ENCODE measurements around the gene FOXO3.
"Not testable (repeated sequence)": the region's sequence is repeated elsewhere in the genome, so short reads cannot be mapped to it uniquely, and the experiment has no call there.

FOXO3 gene

DNA sequence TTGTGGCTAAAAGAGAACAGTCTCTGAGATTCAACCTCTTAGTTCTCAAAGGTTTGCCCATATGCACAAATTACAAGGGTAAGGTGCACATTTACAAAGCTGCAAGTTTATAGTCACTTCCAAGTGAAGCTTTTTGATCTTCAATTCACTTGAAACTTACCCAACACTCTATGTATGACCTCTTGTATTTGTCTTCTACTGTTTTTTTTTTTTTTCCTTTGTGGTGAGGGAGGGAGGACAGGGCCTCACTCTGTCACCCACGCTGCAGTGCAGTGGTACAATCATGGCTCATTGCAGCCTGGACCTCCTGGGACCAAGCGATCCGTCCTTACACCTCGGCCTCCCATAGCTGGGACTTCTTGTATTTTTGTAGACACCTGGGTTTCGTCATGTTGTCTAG, 4.5 kb upstream of the FOXO3 start:
- DNase-seq = no peak

DNA sequence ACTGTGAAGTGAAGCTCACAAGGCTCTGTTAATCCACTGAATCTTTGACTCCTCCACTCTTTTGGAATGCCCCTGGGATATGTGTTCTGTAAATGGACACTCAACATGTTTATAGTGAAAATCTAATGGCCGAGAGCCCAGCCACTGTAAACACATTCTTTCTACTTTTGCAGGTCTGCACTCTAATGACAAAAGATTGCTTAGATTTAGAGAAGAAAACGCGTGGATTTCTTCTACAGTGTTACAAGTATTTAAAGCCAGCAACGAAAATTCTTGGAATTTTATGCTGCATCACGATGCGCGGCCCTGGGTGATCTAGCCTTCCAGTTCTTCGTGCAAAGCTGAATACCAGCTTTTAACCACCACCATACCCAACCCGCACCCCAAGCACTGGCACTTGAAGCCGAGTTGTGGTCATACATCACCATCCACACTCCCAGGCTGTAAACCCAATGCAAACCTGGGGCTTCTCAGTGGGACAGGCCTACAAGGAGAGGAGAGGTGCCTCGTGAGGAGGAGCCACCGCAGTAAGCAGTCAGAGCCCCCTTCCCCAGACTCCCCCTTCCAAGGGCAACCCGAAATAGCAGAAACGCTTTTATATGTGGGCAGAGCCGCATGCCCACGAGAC, 3.7 kb upstream of the FOXO3 start:
- DNase-seq = peak; percentile 19

DNA sequence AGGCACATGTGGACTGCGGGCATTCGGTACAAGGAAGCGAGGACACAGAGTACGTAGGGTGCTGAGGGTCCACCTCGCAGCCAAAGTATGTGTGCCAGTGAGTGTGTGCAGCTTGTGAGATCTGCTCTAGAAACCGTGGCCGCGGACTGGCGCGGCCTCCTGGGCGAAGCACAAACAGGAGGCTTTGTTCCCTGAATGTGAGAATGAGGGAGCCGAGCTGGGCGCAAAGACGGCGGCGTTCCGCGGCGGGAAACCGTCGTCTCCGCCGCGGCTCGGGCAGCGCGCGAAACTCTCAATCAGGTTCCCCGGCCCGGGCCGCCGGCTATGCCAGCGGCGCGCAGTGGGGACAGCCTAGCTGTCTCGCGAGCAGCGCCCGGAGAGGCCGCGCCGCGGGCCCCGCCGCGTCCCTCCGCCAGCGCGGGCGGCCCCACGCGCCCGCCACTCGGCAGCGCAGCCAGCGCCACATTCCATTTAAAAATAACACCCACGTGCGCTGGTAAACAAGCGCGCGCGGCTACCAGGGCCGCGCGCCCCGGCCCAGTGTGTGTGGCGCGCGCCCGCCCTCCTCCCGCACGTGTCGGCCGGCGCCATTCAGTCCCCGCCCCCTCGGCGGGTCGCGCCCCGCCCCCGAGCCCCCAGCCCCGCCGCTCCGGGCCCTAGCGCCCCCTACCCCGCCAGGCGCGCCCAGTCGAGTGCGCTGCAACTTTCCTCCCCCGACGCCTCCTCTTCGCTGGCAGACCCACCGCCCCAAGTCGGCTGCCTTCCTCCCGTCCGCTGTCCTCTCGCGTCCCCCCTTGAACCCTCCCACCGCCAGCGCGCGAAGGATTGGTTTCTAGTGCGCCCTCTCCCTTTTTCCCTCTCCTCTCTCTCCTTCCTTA, 3.0 kb upstream of the FOXO3 start:
- DNase-seq = peak; percentile 67

DNA sequence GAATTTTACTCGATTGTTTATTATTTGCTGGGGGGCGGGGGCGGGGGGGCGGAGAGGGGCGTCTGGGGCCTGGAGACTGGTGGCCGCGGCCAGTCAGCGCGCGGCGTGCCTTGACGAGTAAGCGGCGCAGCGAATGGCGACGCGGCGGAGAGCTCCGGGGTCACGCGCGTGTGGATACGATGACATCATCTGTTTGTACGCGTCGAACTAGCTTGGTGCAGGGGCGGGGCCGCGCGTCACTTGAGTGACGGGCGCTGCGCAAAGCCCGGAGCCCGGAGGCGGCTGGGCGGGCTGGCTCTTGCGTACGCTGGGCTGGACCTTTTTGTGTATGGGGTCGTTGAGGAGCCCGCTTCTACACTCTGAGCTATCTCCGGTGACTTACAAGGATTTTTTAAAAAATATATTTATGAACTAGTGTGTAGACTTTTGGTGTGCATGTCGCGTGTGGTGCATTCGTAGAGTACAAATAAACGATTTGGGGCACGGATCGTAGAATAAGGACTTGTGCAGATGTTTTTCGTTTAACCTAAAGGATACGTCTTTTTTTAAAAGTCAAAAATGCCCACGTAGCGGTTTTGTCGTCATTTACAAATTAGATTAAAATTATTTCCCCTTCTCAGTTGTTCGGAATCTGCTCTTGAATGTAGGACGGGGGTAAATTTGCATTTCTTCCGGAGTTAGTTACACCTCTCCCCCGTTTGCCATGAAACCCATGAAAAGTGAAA, 2.2 kb upstream of the FOXO3 start:
- peak; percentile 99 for DNase-seq

DNA sequence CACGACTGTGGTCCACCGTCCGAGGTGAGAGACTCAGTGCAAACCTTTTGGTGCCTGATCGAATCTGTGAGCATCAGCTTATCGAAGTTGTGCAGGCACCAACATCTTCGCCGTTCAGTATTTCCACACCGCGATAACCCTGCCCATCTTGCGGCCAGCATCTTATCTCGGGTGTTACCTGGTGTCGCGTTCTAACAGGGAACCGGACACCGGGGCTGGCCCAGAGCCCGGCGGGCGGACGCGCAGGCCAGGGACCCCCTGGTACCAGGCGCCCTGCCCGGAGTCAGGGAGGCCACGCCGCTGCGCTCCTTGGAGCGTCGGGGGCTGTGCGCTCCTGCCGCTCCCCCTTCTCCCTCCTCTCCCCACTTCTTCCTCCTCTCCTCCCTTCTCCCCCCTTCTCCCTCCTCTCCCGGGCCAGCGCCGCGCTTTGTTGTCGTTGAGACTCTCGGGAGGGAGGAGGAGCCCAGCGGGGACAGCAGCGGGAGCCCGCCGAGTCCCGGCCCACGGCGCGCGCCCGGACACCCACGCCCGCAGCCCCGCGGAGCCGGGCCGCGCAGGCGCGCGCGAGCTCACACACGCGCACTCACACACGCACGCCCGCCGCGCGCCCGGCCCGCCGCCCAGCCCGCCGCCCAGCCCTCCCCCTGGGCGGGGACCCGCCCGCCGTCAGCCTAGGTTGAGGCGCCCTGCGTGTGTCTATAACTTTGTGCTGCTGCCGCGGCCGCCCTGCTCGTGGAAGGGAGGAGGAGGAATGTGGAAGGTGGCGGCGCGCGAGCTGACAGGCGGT, 1.4 kb upstream of the FOXO3 start:
- peak; percentile 87 for DNase-seq

DNA sequence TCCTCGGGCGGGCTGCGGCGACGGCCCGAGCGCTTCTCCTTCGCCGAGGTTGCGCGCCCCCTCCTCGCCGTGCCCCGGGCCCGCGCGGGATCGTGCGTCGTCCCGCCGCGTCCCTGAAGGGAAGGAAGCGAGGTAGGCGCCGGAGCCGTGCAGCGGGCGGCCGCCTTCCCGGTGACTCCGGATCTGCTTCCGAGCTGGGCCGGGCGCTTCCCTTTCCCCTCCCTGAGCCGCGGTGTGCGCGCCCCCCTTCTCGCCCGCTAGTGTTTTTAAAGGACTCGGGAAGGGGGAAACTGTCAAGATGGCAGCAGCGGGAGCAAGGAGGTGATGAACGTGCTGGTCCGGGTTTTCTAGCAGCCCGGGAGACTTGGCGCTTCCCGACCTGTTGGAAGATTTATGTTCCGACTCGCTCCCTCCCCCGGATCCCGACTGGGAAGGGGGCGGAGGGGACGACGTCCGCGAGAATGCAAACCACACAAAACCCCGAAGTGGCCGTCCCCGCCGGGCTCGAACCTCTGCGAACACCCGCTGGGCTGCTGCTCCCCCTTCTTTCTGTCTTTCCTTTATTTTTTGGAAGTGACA, 744 bp upstream of the FOXO3 start:
- peak; percentile 88 for DNase-seq

DNA sequence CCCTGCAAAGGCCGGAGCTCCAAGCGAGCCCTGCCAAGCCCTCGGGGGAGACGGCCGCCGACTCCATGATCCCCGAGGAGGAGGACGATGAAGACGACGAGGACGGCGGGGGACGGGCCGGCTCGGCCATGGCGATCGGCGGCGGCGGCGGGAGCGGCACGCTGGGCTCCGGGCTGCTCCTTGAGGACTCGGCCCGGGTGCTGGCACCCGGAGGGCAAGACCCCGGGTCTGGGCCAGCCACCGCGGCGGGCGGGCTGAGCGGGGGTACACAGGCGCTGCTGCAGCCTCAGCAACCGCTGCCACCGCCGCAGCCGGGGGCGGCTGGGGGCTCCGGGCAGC, 561 bp downstream of the FOXO3 start:
- DNase-seq = not testable (repeated sequence)

DNA sequence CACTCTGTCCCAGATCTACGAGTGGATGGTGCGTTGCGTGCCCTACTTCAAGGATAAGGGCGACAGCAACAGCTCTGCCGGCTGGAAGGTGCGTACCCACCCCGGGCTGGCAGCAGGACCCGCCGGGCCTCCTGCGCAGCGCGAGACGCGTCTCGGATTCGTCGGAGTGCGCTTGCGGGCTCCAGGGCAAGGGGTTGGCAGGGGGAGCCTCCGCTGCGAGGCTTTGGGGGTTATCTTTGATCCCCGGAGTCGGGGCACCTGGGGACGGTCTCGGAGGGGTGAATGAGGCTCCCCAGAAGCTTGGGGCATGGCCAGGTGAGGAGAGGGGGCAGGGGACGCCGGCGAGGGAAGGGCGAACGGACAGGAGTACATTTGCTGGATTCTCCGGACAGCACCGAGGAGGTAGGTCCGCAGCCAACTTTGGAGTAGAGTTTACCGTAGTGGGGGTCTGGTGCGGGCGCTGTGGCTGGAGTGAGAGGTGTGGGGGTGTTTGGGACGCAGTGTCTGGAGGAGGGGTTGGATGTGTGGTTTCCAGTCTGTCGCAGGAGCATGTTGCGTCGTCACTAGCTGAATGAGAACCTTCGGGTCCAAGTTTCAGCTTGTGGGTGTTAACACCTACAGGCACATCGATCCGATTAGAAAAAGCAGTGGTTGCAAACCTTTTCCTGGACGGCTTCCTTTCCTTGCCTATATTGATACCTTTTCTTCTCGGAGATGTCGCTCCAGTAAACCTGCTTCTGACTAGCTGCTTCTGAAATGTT, 1.2 kb downstream of the FOXO3 start:
- DNase-seq = peak; percentile 10

DNA sequence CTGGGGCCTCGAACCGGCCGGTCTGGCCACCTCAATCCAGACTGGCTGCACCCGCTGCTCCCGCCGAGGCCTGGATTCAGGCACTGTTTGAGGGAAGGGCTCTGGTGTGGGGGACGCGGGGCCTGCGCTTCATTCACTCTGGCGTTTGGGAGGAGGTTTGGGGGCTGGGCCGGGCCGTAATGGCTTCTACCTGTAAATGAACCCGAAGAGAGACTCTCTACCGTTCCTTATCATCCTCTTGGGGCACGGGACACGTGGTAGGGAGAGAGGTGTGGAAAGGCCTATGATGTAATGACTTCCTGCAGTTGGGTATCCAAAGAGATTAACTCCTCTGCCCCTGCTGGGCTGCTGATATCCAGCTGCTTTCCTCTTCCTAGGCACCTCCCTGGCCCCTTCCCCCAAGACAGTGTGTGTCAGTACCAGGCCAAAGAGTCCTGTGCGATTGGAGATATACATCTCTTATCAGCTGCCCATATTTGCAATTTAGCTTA, 1.8 kb downstream of the FOXO3 start:
- DNase-seq = peak; percentile 76

DNA sequence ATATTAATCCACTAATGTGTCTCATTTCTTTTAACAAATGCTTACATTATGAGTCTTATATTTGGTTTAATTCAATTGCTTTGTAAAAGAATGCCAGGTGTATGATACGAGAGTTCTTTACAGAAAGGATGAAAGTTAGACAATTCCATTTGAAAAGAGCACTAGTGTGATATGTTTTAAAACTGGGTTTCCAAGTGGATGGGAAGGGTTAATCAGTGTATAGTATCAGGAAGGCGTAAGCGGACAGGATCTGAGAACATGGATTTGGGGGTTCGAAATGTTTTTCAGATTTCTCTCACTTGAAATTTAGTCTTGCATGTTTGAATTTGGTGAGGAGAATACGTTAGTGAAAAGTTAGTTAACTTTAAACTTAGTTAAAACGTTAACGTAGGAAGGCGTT, 2.6 kb downstream of the FOXO3 start:
- DNase-seq = no peak

DNA sequence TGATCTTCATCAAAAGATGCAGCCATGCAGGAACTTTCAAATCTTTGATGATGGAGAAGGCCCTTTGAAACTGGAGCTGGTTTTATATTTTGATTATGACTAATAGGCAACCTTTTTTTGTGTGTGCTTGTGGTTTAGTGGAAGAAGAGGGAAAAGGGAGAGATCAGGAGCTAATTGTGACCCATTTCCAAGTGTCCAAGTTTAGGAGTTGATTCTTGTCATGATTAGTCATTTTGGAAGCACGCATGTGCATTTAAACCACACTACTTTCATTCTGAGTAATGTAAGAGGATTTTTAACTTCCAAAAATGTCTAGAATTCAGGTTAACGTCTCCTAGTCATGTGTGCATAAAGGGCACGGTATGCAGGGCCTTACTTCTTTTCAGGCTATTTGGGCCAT, 3.5 kb downstream of the FOXO3 start:
- peak; percentile 98 for DNase-seq

DNA sequence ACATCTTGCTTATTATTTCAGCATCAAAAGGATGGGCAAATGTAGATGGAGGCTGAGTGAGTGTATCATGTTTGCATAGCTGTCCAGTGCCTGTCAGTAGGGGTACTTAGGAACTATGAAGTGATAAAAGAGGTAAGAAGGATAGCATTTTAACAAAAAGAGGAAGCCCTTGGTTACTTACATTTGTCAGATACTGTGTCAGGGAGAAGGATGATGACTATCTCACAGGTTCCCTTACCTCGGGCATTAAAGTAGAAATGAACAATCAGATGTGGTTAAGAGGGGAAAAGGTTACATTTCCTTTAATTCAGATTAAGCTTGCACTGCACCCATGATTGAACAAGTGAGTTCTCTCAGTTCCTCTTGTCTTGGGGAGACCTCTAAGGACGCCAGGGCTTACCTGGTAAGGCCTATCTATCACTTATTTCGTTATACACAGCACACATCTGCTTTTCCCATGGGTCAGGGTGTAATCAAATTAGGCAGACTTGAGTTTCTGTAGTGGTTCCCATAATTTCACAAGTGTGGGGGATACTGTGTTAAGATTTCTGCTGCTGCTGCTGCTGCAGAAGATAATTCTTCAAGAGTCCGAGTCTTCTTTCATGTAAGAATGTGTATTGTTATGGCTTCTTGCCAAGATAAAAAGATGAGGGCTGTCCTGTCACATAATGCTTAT, 4.5 kb downstream of the FOXO3 start:
- no peak for DNase-seq

DNA sequence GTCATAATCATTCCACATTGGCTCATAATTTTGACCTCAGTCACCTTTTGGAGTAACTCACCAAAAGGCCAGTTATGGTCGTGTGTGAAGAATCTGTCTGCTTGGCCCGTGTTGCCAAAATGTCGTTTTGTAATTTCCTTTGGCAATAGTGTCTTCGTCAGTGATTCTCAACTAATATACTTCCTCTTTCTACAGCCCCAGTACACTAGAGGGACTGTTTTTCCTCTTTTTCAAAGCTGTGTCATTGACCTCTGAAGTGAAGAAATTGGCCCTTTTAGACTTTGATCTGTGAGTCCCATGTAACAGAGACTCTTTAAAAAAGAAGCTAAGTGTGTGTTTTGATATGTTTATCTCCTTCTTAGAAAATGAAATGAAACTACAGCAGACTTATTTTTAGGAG, 5.2 kb downstream of the FOXO3 start:
- peak; percentile 70 for DNase-seq

DNA sequence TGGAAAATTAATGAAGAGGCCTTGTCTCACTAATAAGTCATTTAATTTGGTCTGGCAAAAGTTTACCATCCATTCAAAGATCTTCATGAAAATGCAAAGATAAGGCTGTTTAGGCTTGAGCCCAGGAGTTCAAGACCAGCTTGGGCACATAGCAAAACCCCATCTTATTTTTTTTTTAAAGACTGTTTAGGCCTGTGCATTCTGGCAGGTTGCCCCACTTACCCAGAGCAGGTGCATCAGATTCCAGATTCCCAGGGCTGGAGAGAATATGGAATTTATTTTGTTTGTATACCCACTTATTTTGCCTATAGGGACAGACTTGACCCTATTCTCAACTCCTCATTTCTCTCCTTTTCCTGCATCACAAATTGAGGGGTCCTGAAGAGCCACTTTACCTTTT, 5.7 kb downstream of the FOXO3 start:
- no peak for DNase-seq

DNA sequence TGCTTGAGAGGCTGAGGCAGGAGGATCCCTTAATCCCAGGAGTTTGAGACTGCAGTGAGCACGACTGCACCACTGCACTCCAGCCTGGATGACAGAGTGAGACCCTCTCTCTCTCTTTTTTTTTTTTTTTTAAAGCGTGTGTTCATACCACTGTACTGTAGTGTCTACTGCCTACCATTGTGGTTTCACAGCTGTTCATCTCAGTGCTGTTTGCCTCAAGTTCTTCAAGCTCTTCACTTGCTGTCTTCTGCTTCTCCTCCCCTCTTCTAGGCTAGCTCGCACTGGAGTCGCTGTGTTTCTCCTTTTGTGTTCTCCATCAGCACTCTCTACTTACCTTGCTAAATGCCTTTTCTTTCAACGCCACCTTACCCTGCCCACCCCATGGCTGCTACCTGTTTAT, 7.4 kb downstream of the FOXO3 start:
- DNase-seq = no peak

DNA sequence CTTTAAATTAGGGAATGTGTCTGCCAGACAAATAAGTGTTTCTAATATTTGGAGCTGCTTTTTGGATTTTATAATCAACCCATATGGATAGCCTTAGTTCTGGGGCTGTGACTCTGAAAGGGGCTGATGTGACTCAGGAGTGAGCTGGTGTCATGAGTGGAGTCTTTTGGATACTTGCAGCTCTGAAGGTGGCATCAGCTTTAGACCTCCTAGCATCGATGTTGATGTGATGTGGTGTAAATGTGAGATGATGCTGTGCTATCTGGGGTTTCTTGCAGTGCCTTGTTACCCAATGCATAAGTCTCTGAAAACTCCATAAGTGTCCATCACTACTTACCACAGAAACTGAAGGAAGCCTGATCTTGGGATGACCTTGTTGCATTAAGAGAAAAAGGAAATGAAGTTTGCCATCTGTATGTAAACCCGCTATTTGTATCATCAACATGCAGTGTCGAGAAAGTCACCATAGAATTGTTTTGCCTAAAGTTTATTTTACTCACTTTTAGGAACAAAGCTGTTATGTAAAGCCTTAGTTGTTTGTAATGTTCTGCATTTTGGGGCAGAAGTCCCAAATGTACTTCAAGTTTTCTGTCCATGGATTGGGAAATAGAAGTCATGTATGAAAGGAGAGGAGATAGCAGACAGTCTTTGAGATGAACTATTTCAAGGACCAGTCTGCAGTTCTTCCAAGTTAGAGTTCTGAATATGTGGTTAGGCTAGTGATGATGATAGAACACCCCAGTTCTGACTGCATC, 8.0 kb downstream of the FOXO3 start:
- no peak for DNase-seq

DNA sequence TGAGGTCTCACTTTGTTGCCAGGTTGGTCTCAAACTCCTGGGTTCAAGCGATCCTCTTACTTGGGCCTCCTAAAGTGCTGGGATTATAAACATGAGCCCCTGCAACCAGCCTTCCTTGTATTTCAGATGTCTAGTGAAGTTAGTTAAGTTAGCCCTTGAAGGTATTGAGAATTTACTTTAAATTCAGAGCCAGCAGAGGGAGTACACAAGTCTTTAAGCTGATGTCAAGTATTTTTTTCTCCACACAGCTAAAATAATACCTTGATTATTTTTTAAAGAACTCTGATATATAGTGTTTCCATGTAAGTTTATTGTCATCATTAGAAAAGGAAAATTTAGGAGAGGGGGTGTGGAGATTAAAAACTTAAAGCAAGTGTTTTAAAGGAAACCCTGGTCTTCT, 9.8 kb downstream of the FOXO3 start:
- peak; percentile 21 for DNase-seq

DNA sequence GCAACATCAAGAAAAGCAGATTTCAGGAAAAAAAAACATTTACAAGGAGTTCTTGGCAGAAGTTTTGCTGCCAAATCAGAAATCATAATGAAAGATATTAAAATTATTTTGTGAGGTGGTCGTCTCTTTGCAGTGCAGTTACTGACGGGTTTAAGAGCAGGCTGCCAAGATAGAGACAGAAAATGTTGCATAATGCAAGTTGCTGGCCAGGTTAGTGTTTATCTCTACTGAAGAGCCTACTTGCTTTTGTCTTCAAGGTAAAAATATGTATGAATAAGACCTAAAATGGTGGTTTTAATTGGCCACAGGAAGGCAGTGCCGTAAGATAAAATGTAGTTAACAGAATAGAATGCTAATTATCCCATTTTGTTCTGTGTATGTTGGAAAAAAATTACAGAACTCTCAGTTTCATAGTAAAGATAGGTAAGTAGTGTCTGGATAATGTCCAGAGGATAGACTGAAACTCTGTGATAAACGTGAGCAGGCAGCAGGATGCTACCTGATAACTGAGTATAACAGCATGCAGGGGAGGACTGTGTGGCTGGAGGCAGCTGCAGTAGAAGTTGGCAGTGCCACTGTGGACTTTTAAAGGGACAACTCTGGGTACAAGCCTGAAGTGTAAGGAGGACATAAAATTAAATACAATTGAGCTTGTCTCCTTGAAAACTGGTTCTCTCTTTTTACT, 13.9 kb downstream of the FOXO3 start:
- DNase-seq = no peak

DNA sequence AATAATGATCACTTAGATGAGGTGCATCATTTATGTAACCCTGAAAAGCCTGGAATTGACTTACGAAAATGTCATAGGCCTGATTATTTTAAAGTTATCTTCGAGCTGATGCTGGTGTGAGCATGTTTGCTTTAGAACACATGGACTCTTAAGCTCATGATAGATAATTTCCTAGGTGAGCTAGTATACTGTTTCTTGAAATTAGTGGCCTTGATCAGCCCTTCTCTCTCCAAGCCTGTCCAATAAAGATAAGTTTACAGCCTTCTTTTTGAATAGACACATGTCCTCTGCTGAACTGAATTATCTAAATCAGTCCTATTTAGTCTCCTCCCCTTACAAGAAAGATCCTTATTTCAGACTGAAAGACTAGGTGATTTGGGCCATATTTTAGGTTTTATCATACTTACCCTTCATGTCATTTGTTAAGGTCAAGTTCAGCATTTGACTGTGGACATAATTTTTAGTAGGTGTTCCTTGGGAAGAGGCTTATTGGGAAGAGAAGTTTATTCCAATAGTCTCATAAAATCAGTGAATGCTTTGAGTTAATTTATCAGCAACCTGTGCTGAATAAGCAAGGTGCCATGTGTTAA, 15.3 kb downstream of the FOXO3 start:
- DNase-seq = no peak
